Measurements from ENCODE around the gene PCBD2. TPM values are rescaled to one million over a fixed set of nuclear protein-coding genes. Genes with fewer than 3 reads are reported as not detected.

PCBD2 gene
- total and polyA plus RNA-seq, 2 experiments from 2014 or later: 8.7 to 16.0 TPM

DNA sequence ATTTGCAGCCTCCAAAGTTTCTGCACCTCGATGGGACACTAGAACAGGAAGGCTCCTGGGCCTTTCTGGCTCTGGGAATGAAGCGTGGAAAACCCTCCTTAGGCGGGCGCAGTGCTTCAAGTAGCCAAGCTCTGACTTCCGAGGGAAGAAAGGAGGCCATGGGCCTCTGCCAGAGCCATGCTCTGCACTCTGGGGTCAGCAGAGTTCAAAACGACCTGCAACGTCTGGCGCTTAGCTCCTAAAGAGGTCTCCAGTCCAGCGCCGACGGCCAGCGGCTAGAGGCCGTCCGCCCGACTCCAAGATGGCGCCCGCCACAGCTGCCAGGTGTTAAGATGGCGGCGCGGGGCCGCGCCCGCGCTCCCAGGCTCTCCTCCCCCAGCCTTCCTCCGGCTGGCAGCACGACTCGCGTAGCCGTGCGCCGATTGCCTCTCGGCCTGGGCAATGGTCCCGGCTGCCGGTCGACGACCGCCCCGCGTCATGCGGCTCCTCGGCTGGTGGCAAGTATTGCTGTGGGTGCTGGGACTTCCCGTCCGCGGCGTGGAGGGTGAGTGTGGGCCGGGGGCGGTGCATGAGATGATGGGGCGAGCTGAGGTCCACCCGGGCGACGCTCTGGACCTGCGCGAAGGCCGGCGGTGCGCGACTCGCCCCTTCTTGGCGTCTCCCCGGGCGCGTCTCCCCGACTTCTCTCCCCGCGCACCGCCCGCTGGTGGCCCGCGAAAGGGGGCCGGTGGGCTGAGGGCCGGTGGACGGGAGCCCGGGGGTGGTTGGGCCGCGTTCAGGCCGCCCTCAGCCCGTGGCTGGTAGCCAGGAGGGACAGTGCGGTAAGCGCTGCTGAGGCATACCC, 30.7 kb upstream of the PCBD2 start, which contains the start of gene TXNDC15:
Gene TXNDC15 (plus strand): TSS at position 385 of the 844 bp plus-strand sequence. CDS start 57 bp downstream, at position 442.
- no peaks in the 10 kb centered on the region for H3K36me3 ChIP-seq (ENCODE audit: insufficient read depth)
- H3K4me3 Mint-ChIP-seq: peak within 1 kb of the TSS; percentile 87
- peaks cover 15% of the 10 kb centered on the region for H3K4me1 Mint-ChIP-seq
- 0 out of 2 replicates have a peak, but pooled peaks cover 6% of the 10 kb centered on the region for H3F3A ChIP-seq (replicated peaks; ENCODE audit: low read depth)
- H3K4me3 ChIP-seq: peak within 1 kb of the TSS; percentile 95
- no peaks in the 10 kb centered on the region for H3K27me3 ChIP-seq (ENCODE audit: insufficient read depth)
- peaks cover 23% of the 10 kb centered on the region for H3K79me2 ChIP-seq (replicated peaks; ENCODE audit: insufficient read depth)
- no peaks in the 10 kb centered on the region for H3K9me3 Mint-ChIP-seq
- peak within 1 kb of the TSS; percentile 89 for H3K27ac ChIP-seq (ENCODE audit: low read depth)
- no peaks in the 10 kb centered on the region for H3K9me2 ChIP-seq (ENCODE audit: insufficient read depth)
- H2AFZ ChIP-seq: peak within 1 kb of the TSS; percentile 89
- peak within 1 kb of the TSS; percentile 96 for H3K4me2 ChIP-seq
- H3K36me3 Mint-ChIP-seq (ENCODE audit: low read depth): no peaks in the 10 kb centered on the region; the same call in 1 of the 3 replicates
- TF ChIP-seq CREB1 (CRISPR knock-in tag; IDR thresholded peaks at IDR 0.05; ENCODE audit: low read depth) (peak; percentile 42; the same call in 1 of the 2 replicates), ZNF114 (CRISPR knock-in tag; IDR thresholded peaks at IDR 0.05) (peak; percentile 69; the same call in 1 of the 2 replicates), STAT1 (IDR thresholded peaks at IDR 0.05; ENCODE audit: unreplicated experiment) (no peak), POLR2AphosphoS5 (IDR thresholded peaks at IDR 0.05; ENCODE audit: low read depth) (peak; percentile 93)
- ATAC-seq: peak; percentile 95
- peaks cover 7% of the 10 kb centered on the region for H3K27me3 Mint-ChIP-seq (ENCODE audit: insufficient read depth, low read depth, poor library complexity)
- peak within 1 kb of the TSS; percentile 93 for H3K27ac Mint-ChIP-seq
- peaks cover 14% of the 10 kb centered on the region; the same call in 1 of the 2 replicates for H3K4me1 ChIP-seq (ENCODE audit: insufficient read depth)
- no peaks in the 10 kb centered on the region for H4K20me1 ChIP-seq (replicated peaks; ENCODE audit: insufficient read depth)
- peak; percentile 94 for DNase-seq (ENCODE audit: low spot score)

DNA sequence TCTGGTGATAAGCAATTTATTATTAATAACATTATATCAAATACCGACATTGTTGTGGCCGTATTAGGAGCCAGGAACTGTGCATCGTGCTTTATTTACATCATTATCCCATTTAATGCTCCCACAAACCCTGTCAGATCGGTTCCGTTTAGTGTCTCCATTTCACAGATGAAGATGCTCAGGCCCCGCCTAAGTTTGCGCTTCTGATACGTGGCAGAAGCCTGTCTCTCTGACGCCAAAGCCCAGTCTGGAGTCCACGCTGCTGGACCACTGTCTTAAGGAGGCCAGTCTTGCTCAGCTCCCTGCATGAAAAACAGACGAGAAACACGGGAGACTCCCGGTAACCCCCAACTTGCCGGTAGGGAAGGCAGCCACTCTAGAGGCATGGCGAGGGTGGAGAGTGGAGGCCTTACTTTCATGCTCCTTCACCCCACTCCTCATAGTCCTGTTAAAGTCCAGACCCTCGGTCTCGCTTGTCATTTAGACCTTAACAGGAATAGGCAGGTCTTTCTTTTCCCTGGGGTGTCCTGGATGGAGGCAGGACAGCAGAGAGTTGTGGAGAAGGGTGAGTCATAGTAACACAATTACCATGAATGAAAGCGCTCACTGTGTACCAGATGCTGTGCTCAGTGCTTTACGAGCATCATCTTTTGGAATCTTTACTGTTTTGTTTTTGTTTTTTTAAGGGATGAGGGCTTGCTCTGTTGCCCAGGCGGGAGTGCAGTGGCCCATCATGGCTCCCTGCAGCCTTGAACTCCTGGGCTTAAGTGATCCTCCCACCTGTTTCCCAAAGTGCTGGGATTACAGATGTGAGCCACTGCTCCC, 29.9 kb upstream of the PCBD2 start:
- H3K36me3 Mint-ChIP-seq (ENCODE audit: low read depth): no peaks in the 10 kb centered on the region; the same call in 1 of the 3 replicates
- DNase-seq (ENCODE audit: low spot score) (peak; percentile 32), ATAC-seq (peak; percentile 13)
- TF ChIP-seq, protein P1, sequence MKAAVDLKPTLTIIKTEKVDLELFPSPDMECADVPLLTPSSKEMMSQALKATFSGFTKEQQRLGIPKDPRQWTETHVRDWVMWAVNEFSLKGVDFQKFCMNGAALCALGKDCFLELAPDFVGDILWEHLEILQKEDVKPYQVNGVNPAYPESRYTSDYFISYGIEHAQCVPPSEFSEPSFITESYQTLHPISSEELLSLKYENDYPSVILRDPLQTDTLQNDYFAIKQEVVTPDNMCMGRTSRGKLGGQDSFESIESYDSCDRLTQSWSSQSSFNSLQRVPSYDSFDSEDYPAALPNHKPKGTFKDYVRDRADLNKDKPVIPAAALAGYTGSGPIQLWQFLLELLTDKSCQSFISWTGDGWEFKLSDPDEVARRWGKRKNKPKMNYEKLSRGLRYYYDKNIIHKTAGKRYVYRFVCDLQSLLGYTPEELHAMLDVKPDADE (IDR thresholded peaks at IDR 0.05): no peak
- TF ChIP-seq EZH2 (IDR thresholded peaks at IDR 0.05; ENCODE audit: low read depth, unreplicated experiment) (no peak), NANOG (IDR thresholded peaks at IDR 0.05; ENCODE audit: borderline replicate concordance) (no peak), JUNB (IDR thresholded peaks at IDR 0.05; ENCODE audit: unreplicated experiment) (no peak), ZNF331 (CRISPR knock-in tag; IDR thresholded peaks at IDR 0.05; ENCODE audit: low read depth) (no peak)
- peaks cover 7% of the 10 kb centered on the region for H3K27me3 Mint-ChIP-seq (ENCODE audit: insufficient read depth, low read depth, poor library complexity)
- peaks cover 15% of the 10 kb centered on the region for H3K4me1 Mint-ChIP-seq
- Histone ChIP-seq H3K9me2 (ENCODE audit: insufficient read depth) (no peaks in the 10 kb centered on the region), H3K79me2 (replicated peaks; ENCODE audit: insufficient read depth) (peaks cover 23% of the 10 kb centered on the region), H3K36me3 (ENCODE audit: insufficient read depth) (no peaks in the 10 kb centered on the region), H4K20me1 (replicated peaks; ENCODE audit: insufficient read depth) (no peaks in the 10 kb centered on the region), H3K27ac (ENCODE audit: low read depth) (no peak overlapping the region; the same call in 1 of the 2 replicates), H3K4me1 (ENCODE audit: insufficient read depth) (peaks cover 14% of the 10 kb centered on the region; the same call in 1 of the 2 replicates), H3F3A (replicated peaks; ENCODE audit: low read depth) (0 out of 2 replicates have a peak, but pooled peaks cover 6% of the 10 kb centered on the region), H3K4me3 (peak overlapping the region; percentile 95), H3K27me3 (ENCODE audit: insufficient read depth) (no peaks in the 10 kb centered on the region), H2AFZ (peak overlapping the region; percentile 89), H3K4me2 (peak overlapping the region; percentile 96)
- peak overlapping the region; percentile 87 for H3K4me3 Mint-ChIP-seq
- no peaks in the 10 kb centered on the region for H3K9me3 Mint-ChIP-seq
- H3K27ac Mint-ChIP-seq: peak overlapping the region; percentile 30; the same call in 1 of the 2 replicates

All from GM23338 (cell line).